Osteocyte (in vitro differentiated cells): ENCODE measurements around the gene PRLR. TPM values are rescaled to one million over a fixed set of nuclear protein-coding genes. Genes with fewer than 3 reads are reported as not detected.

Experiments used
- DNase-seq: peaks from one replicate; pipeline ENCODE4 v3.0.0; 2021; ENCODE audit warnings: mixed read lengths; ENCODE audit not compliant: unreplicated experiment; ENCODE audit errors: extremely low spot score
- H3K27ac Mint-ChIP-seq: one replicate; pipeline ENCODE4 v1.8.0; 2021; ENCODE audit warnings: mild to moderate bottlenecking, mixed read lengths; ENCODE audit not compliant: unreplicated experiment
- H3K27me3 Mint-ChIP-seq: one replicate; pipeline ENCODE4 v1.8.0; 2021; ENCODE audit warnings: mixed read lengths; ENCODE audit not compliant: unreplicated experiment
- H3K36me3 Mint-ChIP-seq: one replicate; pipeline ENCODE4 v1.8.0; 2021; ENCODE audit warnings: mixed read lengths; ENCODE audit not compliant: unreplicated experiment
- H3K4me1 Mint-ChIP-seq: one replicate; pipeline ENCODE4 v1.8.0; 2021; ENCODE audit warnings: mixed read lengths; ENCODE audit not compliant: unreplicated experiment
- H3K4me3 Mint-ChIP-seq: one replicate; pipeline ENCODE4 v1.8.0; 2021; ENCODE audit warnings: mild to moderate bottlenecking, moderate library complexity, mixed read lengths; ENCODE audit not compliant: unreplicated experiment
- H3K9me3 Mint-ChIP-seq: one replicate; pipeline ENCODE4 v1.8.0; 2021; ENCODE audit warnings: mixed read lengths; ENCODE audit not compliant: unreplicated experiment
- CTCF ChIP-seq: fragments of 200-600 bp; sonication (generic); IDR thresholded peaks from 2 replicates; pipeline ENCODE4 v1.5.0; 2021; ENCODE audit warnings: antibody characterized with exemption, mild to moderate bottlenecking, moderate library complexity
- total RNA-seq: library from RNA; stranded (reverse); gene quantifications from 2 replicates; pipeline ENCODE4 v1.2.1, GENCODE V29; 2021

The PRLR gene
- total RNA-seq, 1 donor from 2014 or later = 0.30 TPM

- Mint-ChIP-seq H3K36me3 (no peaks in the 10 kb centered on the region), H3K4me1 (no peaks in the 10 kb centered on the region), H3K27me3 (peaks cover 5% of the 10 kb centered on the region), H3K9me3 (no peaks in the 10 kb centered on the region), H3K4me3 (no peak overlapping the region), H3K27ac (no peak overlapping the region)
- no peak for TF ChIP-seq CTCF
- DNase-seq = no peak
These were observed 129.3 kb downstream of the PRLR start for GRCh38 chr5:35101016-35101415.

- Mint-ChIP-seq H3K36me3 (no peaks in the 10 kb centered on the region), H3K9me3 (no peaks in the 10 kb centered on the region), H3K4me3 (no peak overlapping the region), H3K27ac (no peak overlapping the region), H3K4me1 (no peaks in the 10 kb centered on the region), H3K27me3 (no peaks in the 10 kb centered on the region)
- TF ChIP-seq CTCF = no peak
- DNase-seq = no peak
These were observed 132.1 kb downstream of the PRLR start for GRCh38 chr5:35098214-35098613.

- Mint-ChIP-seq H3K9me3 (no peaks in the 10 kb centered on the region), H3K27ac (no peak overlapping the region), H3K4me1 (no peaks in the 10 kb centered on the region), H3K36me3 (no peaks in the 10 kb centered on the region), H3K27me3 (no peaks in the 10 kb centered on the region), H3K4me3 (no peak overlapping the region)
- DNase-seq = no peak
- no peak for TF ChIP-seq CTCF
These were observed 133.4 kb downstream of the PRLR start for GRCh38 chr5:35096932-35097331.

GRCh38 chr5:35096216-35096615 lies 134.1 kb downstream of the PRLR start:
- H3K4me1 Mint-ChIP-seq = no peaks in the 10 kb centered on the region

GRCh38 chr5:35095366-35095765 lies 134.9 kb downstream of the PRLR start:
- no peak for DNase-seq
- no peaks in the 10 kb centered on the region for H3K4me1 Mint-ChIP-seq
- H3K27ac Mint-ChIP-seq = no peak overlapping the region
- peaks cover 2% of the 10 kb centered on the region for H3K27me3 Mint-ChIP-seq
- no peaks in the 10 kb centered on the region for H3K9me3 Mint-ChIP-seq
- H3K4me3 Mint-ChIP-seq = no peak overlapping the region
- no peaks in the 10 kb centered on the region for H3K36me3 Mint-ChIP-seq
- TF ChIP-seq CTCF = no peak

More at GRCh38 chr5:35096216-35096615, 134.1 kb downstream of the PRLR start:
- no peak for TF ChIP-seq CTCF
- DNase-seq = no peak
- Mint-ChIP-seq H3K9me3 (no peaks in the 10 kb centered on the region), H3K4me3 (no peak overlapping the region), H3K27me3 (peaks cover 2% of the 10 kb centered on the region), H3K27ac (no peak overlapping the region), H3K36me3 (no peaks in the 10 kb centered on the region)
